ENCODE results near the gene OR6P1. TPM values are rescaled to one million over a fixed set of nuclear protein-coding genes. Genes with fewer than 3 reads are reported as not detected.

OR6P1 gene
- total RNA-seq, 1 donor from 2014 or later, result not detected

GRCh38 chr1:158586942-158587341 is 16.6 kb upstream of the OR6P1 start:
- intact Hi-C loops (cut with DNase I), result no loop called here
- Histone ChIP-seq H3K9me3 (peaks cover 0 to 9% of the 10 kb centered on the region in 2 donors), H3K4me3 (no peak overlapping the region), H3K27ac (no peak overlapping the region), H3K4me1 (no peaks in the 10 kb centered on the region), H3K27me3 (no peaks in the 10 kb centered on the region), H3K36me3 (no peaks in the 10 kb centered on the region)
- TF ChIP-seq CTCF (IDR thresholded peaks at IDR 0.05), result no peak
- no peak for DNase-seq (ENCODE audit: low spot score in 2 of 2)

GRCh38 chr1:158583962-158584361 is 13.6 kb upstream of the OR6P1 start:
- no peak for DNase-seq (ENCODE audit: low spot score in 2 of 2)
- TF ChIP-seq CTCF (IDR thresholded peaks at IDR 0.05), result no peak
- H3K36me3 ChIP-seq, result no peaks in the 10 kb centered on the region

GRCh38 chr1:158579733-158580132 is 9.4 kb upstream of the OR6P1 start, which contains the start of gene OR10X1:
Gene OR10X1, minus strand, starts transcription at chr1:158579899. Its CDS starts 0 bp downstream, at chr1:158579899.
- Histone ChIP-seq H3K27ac (no peak within 1 kb of the TSS), H3K36me3 (no peaks in the 10 kb centered on the region), H3K27me3 (no peaks in the 10 kb centered on the region), H3K4me1 (no peaks in the 10 kb centered on the region), H3K9me3 (no peaks in the 10 kb centered on the region), H3K4me3 (no peak within 1 kb of the TSS)
- DNase-seq (ENCODE audit: low spot score in 2 of 2), result no peak
- no peak for TF ChIP-seq CTCF (IDR thresholded peaks at IDR 0.05)
- intact Hi-C loops (cut with DNase I), result no loop called here

More at GRCh38 chr1:158583962-158584361, 13.6 kb upstream of the OR6P1 start:
- Histone ChIP-seq H3K27me3 (no peaks in the 10 kb centered on the region), H3K4me3 (no peak overlapping the region), H3K9me3 (peaks cover 0 to 9% of the 10 kb centered on the region in 2 donors), H3K27ac (no peak overlapping the region), H3K4me1 (no peaks in the 10 kb centered on the region)
- intact Hi-C loops (cut with DNase I), result no loop called here

GRCh38 chr1:158577561-158577960 is 7.2 kb upstream of the OR6P1 start:
- Histone ChIP-seq H3K27ac (no peak overlapping the region), H3K36me3 (no peaks in the 10 kb centered on the region), H3K27me3 (no peaks in the 10 kb centered on the region), H3K4me3 (no peak overlapping the region), H3K9me3 (no peaks in the 10 kb centered on the region), H3K4me1 (no peaks in the 10 kb centered on the region)
- DNase-seq (ENCODE audit: low spot score in 2 of 2), result no peak
- TF ChIP-seq CTCF (IDR thresholded peaks at IDR 0.05), result no peak
- intact Hi-C loops (cut with DNase I), result no loop called here

GRCh38 chr1:158572226-158572625 is 1.8 kb upstream of the OR6P1 start:
- Histone ChIP-seq H3K4me1 (no peaks in the 10 kb centered on the region), H3K9me3 (no peaks in the 10 kb centered on the region), H3K27me3 (no peaks in the 10 kb centered on the region), H3K4me3 (no peak overlapping the region), H3K36me3 (no peaks in the 10 kb centered on the region), H3K27ac (no peak overlapping the region)
- DNase-seq (ENCODE audit: low spot score in 2 of 2), result no peak
- no peak for TF ChIP-seq CTCF (IDR thresholded peaks at IDR 0.05)
- intact Hi-C loops (cut with DNase I), result no loop called here

- no peaks in the 10 kb centered on the region for H3K4me1 ChIP-seq
- no peaks in the 10 kb centered on the region for H3K36me3 ChIP-seq
- no peaks in the 10 kb centered on the region for H3K27me3 ChIP-seq
- no peaks in the 10 kb centered on the region for H3K9me3 ChIP-seq
- H3K4me3 ChIP-seq, result no peak overlapping the region
- no peak for TF ChIP-seq CTCF (IDR thresholded peaks at IDR 0.05)
- intact Hi-C loops (cut with DNase I), result no loop called here
- H3K27ac ChIP-seq, result no peak overlapping the region
- no peak for DNase-seq (ENCODE audit: low spot score in 2 of 2)
Observed at GRCh38 chr1:158564608-158565007, 5.8 kb downstream of the OR6P1 start.
